Right lobe of liver (tissue), 4 donors: ENCODE measurements around the gene KRTAP9-8.

Experiments used
- CTCF ChIP-seq, 4 donors: fragments of 200-600 bp in 3 of 4; fragments of 450-650 bp in 1 of 4; IDR thresholded peaks; one replicate each; pipeline versions ENCODE4 v1.5.1 to v1.8.0; 2016 to 2022; ENCODE audit warnings: antibody characterized with exemption in 4 of 4, mild to moderate bottlenecking in 2 of 4
- POLR2A ChIP-seq: fragments of 450-650 bp; IDR thresholded peaks from one replicate; pipeline ENCODE4 v1.6.1; 2017; ENCODE audit warnings: antibody characterized with exemption, mild to moderate bottlenecking
- donor health status: DM: no; HTN: no; CAD: no.
- donor health status: DM: no; HTN: no; CAD: no.
- donor health status: DM: no; HTN: yes; CAD: no.

DNA sequence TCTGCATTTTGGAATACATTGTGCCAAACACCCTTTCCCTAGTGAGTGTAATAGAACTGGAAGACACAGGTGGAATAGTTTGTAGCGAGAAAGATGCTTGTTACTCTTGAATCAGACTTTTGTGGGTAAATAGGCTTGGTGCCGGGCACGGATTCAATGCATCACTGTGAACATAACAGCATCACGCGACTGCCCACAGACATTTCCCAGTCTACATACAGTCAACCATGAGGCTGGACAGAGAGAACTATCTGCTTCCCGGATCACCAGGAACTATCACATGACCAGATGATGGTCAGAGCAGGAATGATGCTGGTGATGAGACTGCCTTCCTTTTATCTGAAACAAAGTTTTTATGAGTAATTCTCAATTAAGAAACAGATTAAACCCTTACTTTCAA, 11.7 kb upstream of the KRTAP9-8 start:
- no peak for TF ChIP-seq CTCF (IDR thresholded peaks at IDR 0.05)
- TF ChIP-seq POLR2A, result no peak
